Endothelial cell of umbilical vein (primary cell): Measurements from ENCODE around the gene USP11. TPM values are rescaled to one million over a fixed set of nuclear protein-coding genes. Genes with fewer than 3 reads are reported as not detected.

Experiments used
- BruUV-seq: library from RNA; stranded (reverse); fragments of 400-500 nt; replicated peaks from 2 replicates; lab custom pipeline; 2021; lab: Mats Ljungman, UMichigan
- CTCF ChIA-PET: fragments of 300-600, 350-600 bp; sonication (Branson Sonifier 250); formaldehyde crosslinking; loops from one replicate; lab custom pipeline; 2021; ENCODE audit warnings: antibody characterized with exemption, inconsistent platforms; lab: Charles Lee
- POLR2A ChIA-PET: fragments of 300-600, 350-600 bp; sonication (Branson Sonifier 250); formaldehyde crosslinking; loops from one replicate; lab custom pipeline; 2021; ENCODE audit warnings: antibody characterized with exemption, inconsistent platforms; lab: Charles Lee
- DNase-seq: peaks from one replicate; pipeline ENCODE4 v3.0.0-alpha.2; 2011; ENCODE audit warnings: low read depth, low spot score
- FAIRE-seq: peaks from 2 replicates; lab custom pipeline; 2011; peaks lifted over from hg19 to GRCh38; lab: Jason Lieb, UNC
- H2AFZ ChIP-seq: 2 replicates; pipeline ENCODE4 v1.6.0; 2012; ENCODE audit warnings: low read depth, low read length, control low read depth, inconsistent platforms
- H3K27ac ChIP-seq: 2 replicates; pipeline ENCODE4 v1.5.1; 2011; ENCODE audit warnings: low read depth, mild to moderate bottlenecking, control low read depth, low read length, moderate library complexity; ENCODE audit not compliant: insufficient read depth
- H3K27me3 ChIP-seq, 2 experiments: 2 replicates each; pipeline versions ENCODE4 v1.6.0 to v1.6.1; 2011; ENCODE audit warnings: low read length in 2 of 2, mixed read lengths in 1 of 2; ENCODE audit not compliant: control insufficient read depth in 2 of 2, insufficient read depth in 2 of 2
- H3K36me3 ChIP-seq, 2 experiments: 2 replicates in 1 of 2; 3 replicates in 1 of 2; pipeline ENCODE4 v1.5.1; 2011; ENCODE audit warnings: low read length in 2 of 2, mild to moderate bottlenecking in 1 of 2, moderate library complexity in 1 of 2; ENCODE audit not compliant: control insufficient read depth in 2 of 2, insufficient read depth in 2 of 2; ENCODE audit errors: extremely low read depth in 1 of 2
- H3K4me1 ChIP-seq: 3 replicates; pipeline ENCODE4 v1.5.1; 2011; ENCODE audit warnings: mild to moderate bottlenecking, low read length; ENCODE audit not compliant: control insufficient read depth, insufficient read depth; ENCODE audit errors: extremely low read depth
- H3K4me2 ChIP-seq: 2 replicates; pipeline ENCODE4 v1.6.1; 2011; ENCODE audit warnings: low read length, control low read depth, mixed read lengths; ENCODE audit not compliant: insufficient read depth
- H3K4me3 ChIP-seq, 3 experiments: fragments of 200-600 bp in 1 of 3; sonication (generic), shearing (Covaris generic) in 1 of 3; replicated peaks in 1 of 3; 2 replicates each; pipeline ENCODE4 v1.5.1; 2011 to 2016; ENCODE audit warnings: control low read depth in 3 of 3, low read length in 3 of 3, mild to moderate bottlenecking in 2 of 3, inconsistent platforms in 1 of 3, low read depth in 1 of 3, moderate library complexity in 1 of 3; ENCODE audit not compliant: insufficient read depth in 1 of 3
- H3K79me2 ChIP-seq: 2 replicates; pipeline ENCODE4 v1.6.0; 2012; ENCODE audit warnings: low read length, inconsistent platforms; ENCODE audit not compliant: control insufficient read depth, insufficient read depth
- H3K9ac ChIP-seq: replicated peaks from 2 replicates; pipeline ENCODE3; 2011; ENCODE audit warnings: low read length, control low read depth; ENCODE audit not compliant: insufficient read depth; ENCODE audit errors: extremely low read depth
- H3K9me1 ChIP-seq: replicated peaks from 3 replicates; pipeline ENCODE4 v1.6.0; 2011; ENCODE audit warnings: mild to moderate bottlenecking, low read length; ENCODE audit not compliant: control insufficient read depth, insufficient read depth; ENCODE audit errors: extremely low read depth
- H3K9me3 ChIP-seq: replicated peaks from 2 replicates; pipeline ENCODE4 v1.5.1; 2012; ENCODE audit warnings: low read length, inconsistent platforms; ENCODE audit not compliant: control insufficient read depth, insufficient read depth
- H4K20me1 ChIP-seq: replicated peaks from 2 replicates; pipeline ENCODE3; 2011; ENCODE audit warnings: mild to moderate bottlenecking, low read length; ENCODE audit not compliant: control insufficient read depth, insufficient read depth; ENCODE audit errors: extremely low read depth
- EZH2 ChIP-seq: IDR thresholded peaks from 2 replicates; pipeline ENCODE4 v1.6.1; 2012; ENCODE audit warnings: borderline replicate concordance, low read depth, mild to moderate bottlenecking, moderate library complexity, low read length, inconsistent platforms; ENCODE audit not compliant: severe bottlenecking
- FOS ChIP-seq: IDR thresholded peaks from 2 replicates; pipeline ENCODE4 v1.6.1; 2011; ENCODE audit warnings: mild to moderate bottlenecking, low read length, moderate library complexity, borderline replicate concordance; ENCODE audit not compliant: insufficient read depth
- GATA2 ChIP-seq: IDR thresholded peaks from 2 replicates; pipeline ENCODE4 v1.7.0; 2011; ENCODE audit warnings: low read depth, mild to moderate bottlenecking, moderate library complexity, mixed read lengths, low read length; ENCODE audit not compliant: insufficient read length, insufficient read depth
- JUN ChIP-seq: IDR thresholded peaks from 2 replicates; pipeline ENCODE4 v1.6.1; 2011; ENCODE audit warnings: borderline replicate concordance, low read depth; ENCODE audit not compliant: insufficient read length, insufficient read depth
- MAX ChIP-seq: IDR thresholded peaks from 2 replicates; pipeline ENCODE4 v1.6.1; 2011; ENCODE audit not compliant: insufficient read depth, insufficient read length
- MYC ChIP-seq: IDR thresholded peaks from one replicate; pipeline ENCODE4 v1.6.1; 2011; ENCODE audit warnings: mild to moderate bottlenecking, low read depth, low read length
- POLR2A ChIP-seq: IDR thresholded peaks from 2 replicates; pipeline ENCODE4 v1.6.1; 2012; ENCODE audit warnings: low read depth, mild to moderate bottlenecking, control low read depth, low read length
- POLR2AphosphoS5 ChIP-seq: IDR thresholded peaks from 2 replicates; pipeline ENCODE4 v1.6.1; 2012; ENCODE audit warnings: low read depth, mild to moderate bottlenecking, control low read depth, low read length, moderate library complexity; ENCODE audit not compliant: insufficient read depth
- dilution Hi-C: fragments of 300-500 bp; cut with MboI; formaldehyde crosslinking; loops from one replicate; pipeline ENCODE4 v1.15.0; 2019; ENCODE audit warnings: low sequenced_read_pairs; ENCODE audit not compliant: extremely low pct_ligation_motif_present
- intact Hi-C: fragments of 100-400 bp; cut with micrococcal nuclease; formaldehyde crosslinking; loops from one replicate; pipeline ENCODE4 v1.10.0; 2022
- polyA plus RNA-seq, 4 experiments: library from polyadenylated mRNA; depleted of rRNA in 3 of 4; stranded (reverse) in 3 of 4; unstranded in 1 of 4; fragments of >200 nt; gene quantifications; 2 replicates each; pipeline versions ENCODE4 v1.2.1 to v1.2.3, GENCODE V29; 2011 to 2012; ENCODE audit warnings: missing spikeins in 1 of 4
- total RNA-seq: library from RNA; stranded (reverse); gene quantifications from 2 replicates; pipeline ENCODE4 v1.2.3, GENCODE V29; 2021
- TF ChIP-seq, protein P1 (sequence below), 2 donors: IDR thresholded peaks; 1 replicate in 1 of 2; 2 replicates in 1 of 2; pipeline ENCODE4 v1.5.1; 2011; ENCODE audit warnings: low read length in 2 of 2, mild to moderate bottlenecking in 2 of 2, moderate library complexity in 2 of 2, control low read depth in 1 of 2, inconsistent platforms in 1 of 2, low read depth in 1 of 2; ENCODE audit not compliant: insufficient read depth in 1 of 2; ENCODE audit errors: extremely low read depth in 1 of 2

Gene USP11
- total and polyA plus RNA-seq, 2 donors (not counting 3 experiments of a cell fraction or from before 2014, with no cell fraction given), result 24.0 to 36.4 TPM

GRCh38 chrX:47193475-47194193, 39.2 kb upstream of the USP11 start, which contains the start of gene UBA1:
Gene UBA1, plus strand, starts transcription at chrX:47193829. Its CDS starts 4,974 bp downstream, at chrX:47198803.
- intact Hi-C loops, result loop anchor here (1.0 to 5.0 kb wide), 6 partner anchors 24 to 833 kb away; partner anchors contain the start of genes USP11 and ZNF41
- ChIA-PET CTCF (interaction anchor here (1.0 to 1.9 kb wide), 4 partner anchors 118 to 330 kb away, joined by 4 to 12 read pairs (median 7); no protein-coding TSS in a partner anchor), POLR2A (no interaction called here)
- H3K27ac ChIP-seq, result peak within 1 kb of the TSS; percentile 76
- dilution Hi-C loops, result no loop called here
- H3K4me3 ChIP-seq, result peak within 1 kb of the TSS; percentile 77 to 88 (median 88)
- H3K9ac ChIP-seq, result peak within 1 kb of the TSS; percentile 93
- H3K4me1 ChIP-seq, result peaks cover 39% of the 10 kb centered on the region
- peak; percentile 96 for FAIRE-seq
- no peaks in the 10 kb centered on the region for H4K20me1 ChIP-seq
- H3K9me3 ChIP-seq, result no peaks in the 10 kb centered on the region
- peaks cover 1 to 5% of the 10 kb centered on the region in 2 experiments for H3K36me3 ChIP-seq
- no TSS peak for BruUV-seq
- H3K27me3 ChIP-seq, result no peaks in the 10 kb centered on the region
- H3K4me2 ChIP-seq, result peak within 1 kb of the TSS; percentile 79
- H2AFZ ChIP-seq, result peak within 1 kb of the TSS; percentile 38
- DNase-seq, result peak; percentile 95
- H3K79me2 ChIP-seq, result peaks cover 57% of the 10 kb centered on the region
- no peaks in the 10 kb centered on the region for H3K9me1 ChIP-seq
- peak; percentile 20 for TF ChIP-seq JUN
- TF ChIP-seq, protein P1, sequence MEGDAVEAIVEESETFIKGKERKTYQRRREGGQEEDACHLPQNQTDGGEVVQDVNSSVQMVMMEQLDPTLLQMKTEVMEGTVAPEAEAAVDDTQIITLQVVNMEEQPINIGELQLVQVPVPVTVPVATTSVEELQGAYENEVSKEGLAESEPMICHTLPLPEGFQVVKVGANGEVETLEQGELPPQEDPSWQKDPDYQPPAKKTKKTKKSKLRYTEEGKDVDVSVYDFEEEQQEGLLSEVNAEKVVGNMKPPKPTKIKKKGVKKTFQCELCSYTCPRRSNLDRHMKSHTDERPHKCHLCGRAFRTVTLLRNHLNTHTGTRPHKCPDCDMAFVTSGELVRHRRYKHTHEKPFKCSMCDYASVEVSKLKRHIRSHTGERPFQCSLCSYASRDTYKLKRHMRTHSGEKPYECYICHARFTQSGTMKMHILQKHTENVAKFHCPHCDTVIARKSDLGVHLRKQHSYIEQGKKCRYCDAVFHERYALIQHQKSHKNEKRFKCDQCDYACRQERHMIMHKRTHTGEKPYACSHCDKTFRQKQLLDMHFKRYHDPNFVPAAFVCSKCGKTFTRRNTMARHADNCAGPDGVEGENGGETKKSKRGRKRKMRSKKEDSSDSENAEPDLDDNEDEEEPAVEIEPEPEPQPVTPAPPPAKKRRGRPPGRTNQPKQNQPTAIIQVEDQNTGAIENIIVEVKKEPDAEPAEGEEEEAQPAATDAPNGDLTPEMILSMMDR (IDR thresholded peaks at IDR 0.05; ENCODE audit: extremely low read depth in 1 of 2, insufficient read depth in 1 of 2, low read depth in 1 of 2, low read length in 2 of 2), result peak; percentile 49 to 58
- no peak for TF ChIP-seq FOS
- no peak for TF ChIP-seq MAX
- no peak for TF ChIP-seq EZH2
- TF ChIP-seq POLR2AphosphoS5, result peak; percentile 34
- TF ChIP-seq MYC, result no peak
- TF ChIP-seq POLR2A, result peak; percentile 74
- no peak for TF ChIP-seq GATA2
